RPMI7951 (cell line): ENCODE data around the gene PALM. TPM values are rescaled to one million over a fixed set of nuclear protein-coding genes. Genes with fewer than 3 reads are reported as not detected.
"Not testable (repeated sequence)": the region's sequence is repeated elsewhere in the genome, so short reads cannot be mapped to it uniquely, and the experiment has no call there.

Experiments used
- DNase-seq: peaks from one replicate; pipeline ENCODE4 v3.0.0-alpha.2; 2012; ENCODE audit warnings: low read depth
- total RNA-seq: library from RNA; depleted of rRNA; stranded (reverse); fragments of >200 nt; shearing (Covaris generic); gene quantifications from 2 replicates; pipeline ENCODE4 v1.2.3, GENCODE V29; 2014

Gene PALM
- total RNA-seq, 1 experiment from 2014 or later, result not detected

DNA sequence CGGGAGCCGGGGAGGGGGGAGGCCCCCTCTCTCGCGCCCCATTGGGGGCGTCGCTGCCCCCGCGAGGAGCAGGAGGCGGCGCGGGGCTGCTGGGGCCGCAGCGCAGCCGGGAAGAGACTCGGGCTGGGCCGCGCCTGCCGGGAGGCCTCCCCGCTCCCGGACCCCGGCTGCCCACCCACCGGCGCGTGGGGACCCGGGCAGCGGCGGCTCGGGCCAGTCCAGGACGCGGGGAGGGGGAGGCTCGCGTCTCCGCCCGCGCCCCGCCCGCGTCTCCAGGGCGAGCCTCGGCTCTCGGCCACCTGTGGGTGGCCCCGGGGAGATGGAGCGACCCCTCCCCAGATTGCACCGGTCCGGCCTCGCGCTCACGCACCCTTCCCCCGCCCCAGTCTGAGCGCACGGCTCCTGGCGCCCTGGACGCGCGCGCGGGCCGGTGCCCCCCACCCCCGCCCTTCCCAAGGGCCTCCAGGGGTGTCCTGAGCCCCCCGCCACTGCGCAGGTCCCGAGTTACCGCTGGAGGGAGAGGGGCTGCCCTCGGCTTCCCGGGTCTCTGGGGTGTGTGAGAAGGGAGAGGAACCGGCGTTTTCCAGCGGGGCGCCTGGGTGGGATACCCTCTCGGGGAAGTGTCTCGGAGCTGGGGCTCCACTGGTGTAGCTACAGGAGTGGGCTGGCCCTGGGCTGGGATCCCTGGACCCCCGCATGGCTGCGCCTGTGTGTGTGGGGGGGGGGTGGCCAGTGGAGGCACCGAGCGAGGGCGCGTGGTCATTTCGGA, 645 bp downstream of the PALM start:
- DNase-seq, result no peak

DNA sequence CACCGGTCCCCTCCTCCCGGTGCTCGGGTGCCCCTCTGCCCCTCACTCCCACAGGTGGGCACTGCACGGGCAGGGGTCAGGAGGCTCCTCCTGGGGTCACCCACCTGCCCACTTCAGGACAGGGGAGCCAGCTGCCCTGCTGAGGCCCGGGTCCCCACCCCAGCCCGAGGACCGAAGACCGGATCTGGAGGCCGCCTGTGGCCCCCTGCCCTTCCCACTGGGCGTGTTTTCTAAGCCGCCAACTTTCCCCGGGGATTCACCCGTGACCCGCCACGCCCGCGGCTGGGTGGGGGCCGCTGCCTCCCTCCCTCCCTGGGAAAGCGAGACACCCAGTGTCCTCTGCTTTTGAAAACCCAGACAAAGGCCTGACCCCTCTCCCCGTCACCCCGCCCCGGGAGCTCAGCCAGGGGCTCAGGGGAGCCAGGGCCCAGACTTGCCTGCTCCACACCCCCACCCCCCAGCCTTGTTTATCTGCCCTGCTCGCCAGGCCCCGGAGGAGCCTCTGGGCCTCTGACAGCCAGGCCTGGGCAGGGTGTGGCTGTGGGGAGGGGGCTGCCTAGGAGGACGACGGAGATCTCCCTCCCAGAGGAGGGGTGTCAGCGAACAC, 1.3 kb downstream of the PALM start:
- DNase-seq, result no peak

DNA sequence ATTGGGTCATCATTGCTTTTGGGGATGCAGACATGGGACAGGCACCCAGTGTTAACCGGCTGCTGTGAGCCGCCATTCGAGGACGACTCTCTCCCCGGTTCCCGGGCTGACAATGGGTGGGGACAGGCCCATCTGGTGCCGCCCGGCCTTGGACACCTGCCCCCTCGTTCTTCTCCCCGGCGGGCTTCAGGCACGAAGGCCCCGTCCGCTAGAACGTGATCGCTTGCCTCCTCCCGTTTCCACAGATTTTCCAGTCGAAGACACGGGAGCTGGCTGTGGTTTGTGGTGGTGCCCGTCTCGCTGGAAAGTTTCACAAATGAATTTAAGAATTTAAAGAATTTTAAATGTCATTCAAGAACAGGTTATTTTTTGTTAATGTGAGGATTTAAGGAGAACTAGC, 2.0 kb downstream of the PALM start:
- no peak for DNase-seq

DNA sequence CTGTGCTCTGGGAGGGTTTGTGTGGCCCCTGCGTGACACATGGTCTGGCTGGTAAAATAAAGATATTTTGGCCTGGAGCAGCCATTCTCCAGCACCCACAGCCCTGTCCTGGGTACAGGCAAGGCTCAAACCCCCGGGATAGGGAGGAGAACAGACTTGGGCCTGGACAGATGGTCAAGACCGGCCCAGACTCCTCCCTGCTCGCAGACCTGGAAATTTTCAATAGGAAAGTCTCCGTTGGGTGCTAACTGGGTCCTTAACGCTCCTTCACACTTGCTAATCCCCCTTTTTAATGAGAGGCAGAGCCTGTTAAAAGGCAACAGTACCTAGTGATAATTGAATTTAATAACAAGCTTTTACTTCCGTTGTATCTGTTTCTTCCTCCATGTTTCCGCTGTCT, 2.5 kb downstream of the PALM start:
- no peak for DNase-seq

DNA sequence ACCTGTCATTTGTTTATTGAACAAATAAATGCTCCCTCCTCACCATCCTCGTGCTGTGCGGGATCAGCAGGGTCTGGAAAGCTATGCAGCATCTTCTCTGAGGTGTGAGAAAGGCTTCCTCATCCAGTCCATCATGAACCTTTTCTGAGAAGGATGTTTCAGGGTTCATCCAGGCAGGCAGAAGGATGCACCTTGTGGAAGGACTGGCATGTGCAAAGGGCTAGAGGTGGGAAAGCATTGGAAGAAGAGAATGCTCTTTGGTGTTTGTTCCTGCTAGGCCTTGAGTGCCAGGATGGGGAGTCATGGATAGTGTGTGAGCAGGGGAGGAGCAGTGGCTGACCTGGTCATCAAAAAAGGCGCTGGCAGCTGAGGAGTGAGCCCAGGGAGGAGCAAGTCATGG, 6.6 kb downstream of the PALM start:
- no peak for DNase-seq

DNA sequence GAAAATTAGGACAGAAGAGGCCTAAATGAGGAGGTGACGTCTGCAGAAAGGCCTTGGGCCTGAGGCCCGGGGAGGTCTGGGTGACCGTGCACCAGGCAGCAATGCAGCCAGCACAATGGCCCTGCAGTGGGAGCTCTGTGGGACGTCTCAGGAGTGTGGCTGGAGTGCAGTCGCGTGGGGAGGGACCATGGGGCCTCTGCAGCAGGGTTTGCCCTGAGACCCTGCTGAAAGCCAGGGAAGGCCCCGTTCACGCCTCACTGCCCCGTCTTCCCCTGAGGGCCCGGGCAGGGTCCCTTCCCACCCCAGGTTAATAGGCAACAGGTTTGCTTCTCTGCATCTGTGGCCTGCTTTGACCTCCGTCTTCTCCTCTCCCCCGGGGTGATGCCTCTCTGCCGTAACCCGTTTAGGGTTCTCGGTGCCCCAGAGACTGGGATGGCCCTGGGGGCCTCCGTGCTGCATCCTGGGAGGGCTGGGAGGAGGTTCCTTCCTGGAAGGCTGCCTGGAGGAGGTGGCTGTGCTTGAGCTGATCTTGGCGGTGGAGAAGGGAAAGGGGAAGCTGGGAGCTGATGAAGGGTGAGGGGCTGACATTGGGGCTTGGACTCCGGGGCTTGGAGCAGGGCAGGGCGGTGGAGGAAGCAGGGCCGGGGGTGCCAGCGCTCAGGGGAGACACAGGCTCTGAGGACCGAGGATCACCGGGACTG, 9.7 kb downstream of the PALM start:
- no peak for DNase-seq

DNA sequence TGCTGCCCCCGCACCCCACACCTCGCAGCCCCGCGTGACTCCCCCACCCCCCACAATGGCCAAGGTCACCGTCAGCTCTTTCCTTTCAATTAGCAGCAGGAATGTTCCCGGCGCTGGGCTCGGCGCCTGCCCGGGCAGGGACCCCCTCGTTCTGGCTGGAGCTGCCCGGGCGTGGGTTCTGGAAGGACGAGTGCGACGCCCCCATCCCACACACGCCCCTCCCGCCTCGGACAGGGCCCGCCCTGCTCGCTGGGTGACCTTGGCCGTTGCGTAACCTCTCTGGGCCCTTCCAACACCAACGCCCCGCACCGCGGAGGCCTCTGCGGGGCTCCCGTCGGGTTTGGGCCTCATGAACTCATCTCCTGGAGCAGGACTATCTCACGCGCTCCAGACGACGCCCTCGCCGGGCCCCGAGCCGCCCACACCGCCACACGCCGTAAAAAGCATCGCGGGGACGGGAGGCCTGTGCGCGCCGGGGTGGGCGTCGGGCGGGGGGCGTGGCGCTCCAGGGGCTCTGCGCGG, 10.3 kb downstream of the PALM start:
- no peak for DNase-seq

DNA sequence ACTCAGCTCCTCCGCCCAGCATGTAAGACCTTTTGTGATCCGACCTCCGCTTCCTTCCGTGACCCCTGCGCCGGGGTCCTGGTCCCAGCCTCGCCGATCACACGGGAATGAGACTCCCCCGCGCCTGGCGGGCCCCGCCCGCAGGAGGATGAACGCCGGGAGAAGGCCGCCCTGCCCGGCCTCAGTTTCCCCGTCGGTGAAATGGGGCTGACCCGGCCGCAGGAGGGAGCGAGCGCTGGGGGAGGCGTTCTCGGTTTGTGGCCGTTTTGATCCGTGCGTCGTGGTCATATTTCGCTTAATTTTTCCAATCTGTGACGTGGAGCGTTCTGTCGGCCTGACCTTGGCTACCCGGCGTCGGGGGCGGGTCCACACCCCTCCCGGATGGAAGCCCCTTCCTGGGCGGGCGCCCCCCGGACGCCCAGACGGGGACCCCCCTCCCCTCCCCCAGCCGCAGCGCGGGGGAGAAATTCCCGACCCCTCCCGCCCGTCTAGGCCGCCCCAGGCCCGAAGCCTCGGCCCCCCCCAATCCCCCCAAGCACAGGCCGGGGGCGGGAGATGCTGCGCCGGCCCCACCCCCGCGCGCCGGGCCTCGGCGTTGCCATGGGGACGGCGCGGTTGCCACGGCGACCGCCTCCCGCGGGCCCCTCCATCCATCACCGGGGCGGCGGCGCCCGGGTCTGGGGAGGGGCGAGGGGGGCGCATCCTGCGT, 11.1 kb downstream of the PALM start:
- no peak for DNase-seq

DNA sequence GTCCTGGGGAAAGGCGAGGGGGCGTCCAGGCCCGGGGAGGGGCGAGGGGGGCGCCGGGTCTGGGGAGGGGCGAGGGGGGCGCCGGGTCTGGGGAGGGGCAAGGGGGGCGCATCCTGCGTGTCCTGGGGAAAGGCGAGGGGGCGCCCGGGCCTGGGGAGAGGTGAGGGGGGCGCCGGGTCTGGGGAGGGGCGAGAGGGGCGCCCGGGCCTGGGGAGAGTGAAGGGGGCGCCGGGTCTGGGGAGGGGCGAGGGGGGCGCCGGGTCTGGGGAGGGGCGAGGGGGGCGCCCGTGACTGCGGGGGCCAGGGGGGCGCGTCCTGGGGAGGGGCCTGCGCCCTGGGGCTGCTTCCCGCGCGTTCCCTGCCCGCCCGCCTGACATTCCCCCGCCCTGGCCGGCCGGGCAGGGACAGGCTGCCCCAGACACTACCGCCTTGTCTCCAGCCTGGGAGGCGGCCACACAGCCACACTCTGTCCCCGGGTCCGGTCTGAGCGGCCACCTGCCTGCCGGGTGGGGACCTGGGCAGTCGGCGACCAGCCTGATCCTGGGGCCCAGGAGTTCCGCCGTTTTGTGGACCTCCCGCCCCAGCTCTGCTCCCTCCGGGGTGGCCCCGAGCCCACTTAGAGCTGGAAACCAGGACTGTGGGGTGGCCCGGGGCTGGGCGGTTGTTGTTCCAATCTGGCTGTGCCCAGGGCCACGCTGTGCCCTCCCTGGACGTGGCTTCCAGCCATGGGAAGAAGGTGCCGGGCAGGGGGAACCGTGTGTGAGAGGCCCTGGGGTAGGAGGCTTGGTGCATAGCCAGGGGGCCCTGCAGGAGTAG, 11.8 kb downstream of the PALM start:
- DNase-seq, result no peak

DNA sequence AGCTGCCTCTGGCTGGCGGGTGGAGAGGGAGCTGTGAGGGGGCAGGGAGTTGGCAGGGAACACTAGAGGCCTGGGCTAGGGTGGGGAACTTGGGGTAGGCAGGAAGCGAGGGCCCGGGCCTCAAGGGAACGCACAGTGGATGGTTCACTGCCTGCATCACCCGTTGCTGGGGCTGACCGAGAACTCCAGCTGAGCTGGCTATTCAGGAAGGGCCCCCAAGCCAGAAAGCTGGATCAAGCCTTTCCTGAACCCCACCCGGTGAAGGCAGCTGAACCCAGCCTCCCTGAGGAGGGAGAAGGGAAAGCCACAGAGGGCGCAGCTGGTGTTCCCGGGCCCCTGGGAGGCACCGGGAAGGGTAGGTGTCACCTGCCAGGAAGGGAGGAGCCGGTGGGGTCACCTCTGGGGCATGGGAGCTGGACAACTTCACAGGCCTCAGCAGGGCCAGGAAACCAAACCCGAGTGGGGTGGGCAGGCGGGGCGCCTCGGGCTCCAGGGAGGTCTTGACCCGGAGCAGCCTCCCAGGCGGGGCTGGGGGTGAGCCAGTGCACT, 13.9 kb downstream of the PALM start:
- no peak for DNase-seq

DNA sequence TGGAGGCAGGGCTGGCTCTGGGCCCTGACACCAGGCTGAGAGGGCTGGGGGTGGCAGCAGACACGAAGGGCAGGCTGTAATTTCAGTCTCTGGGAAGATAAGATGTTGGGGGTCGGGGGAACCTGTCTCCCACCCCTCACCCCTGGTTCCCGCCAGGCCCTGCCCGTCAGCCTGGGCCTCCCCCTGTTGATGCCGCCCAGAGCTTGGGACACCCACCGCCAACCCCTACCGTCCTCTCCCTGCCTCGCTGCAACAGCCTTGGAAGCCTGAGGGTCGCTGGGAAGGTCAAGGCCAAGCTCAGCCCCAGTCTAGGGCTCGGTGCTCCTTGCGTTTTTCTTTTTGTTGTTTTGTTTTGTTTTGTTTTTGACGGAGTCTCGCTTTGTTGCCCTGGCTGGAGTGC, 14.5 kb downstream of the PALM start:
- no peak for DNase-seq

DNA sequence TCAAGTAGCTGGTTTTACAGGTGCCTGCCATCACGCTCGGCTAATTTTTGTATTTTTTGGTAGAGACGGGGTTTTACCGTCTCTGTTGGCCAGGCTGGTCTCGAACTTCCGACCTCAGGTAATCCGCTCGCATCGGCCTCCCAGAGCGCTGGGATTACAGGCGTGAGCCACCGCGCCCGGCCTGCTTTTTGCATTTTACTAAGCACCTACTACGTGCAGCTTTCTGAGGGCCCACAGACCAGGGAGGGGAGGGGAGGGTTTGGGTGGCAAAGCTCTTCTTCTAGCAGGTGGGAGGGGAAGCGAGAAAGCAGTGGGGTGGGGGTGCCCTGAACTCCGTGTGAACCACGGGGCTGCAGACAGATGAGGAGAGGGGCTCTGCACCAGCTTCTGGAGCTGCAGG, 15.0 kb downstream of the PALM start:
- DNase-seq, result no peak

DNA sequence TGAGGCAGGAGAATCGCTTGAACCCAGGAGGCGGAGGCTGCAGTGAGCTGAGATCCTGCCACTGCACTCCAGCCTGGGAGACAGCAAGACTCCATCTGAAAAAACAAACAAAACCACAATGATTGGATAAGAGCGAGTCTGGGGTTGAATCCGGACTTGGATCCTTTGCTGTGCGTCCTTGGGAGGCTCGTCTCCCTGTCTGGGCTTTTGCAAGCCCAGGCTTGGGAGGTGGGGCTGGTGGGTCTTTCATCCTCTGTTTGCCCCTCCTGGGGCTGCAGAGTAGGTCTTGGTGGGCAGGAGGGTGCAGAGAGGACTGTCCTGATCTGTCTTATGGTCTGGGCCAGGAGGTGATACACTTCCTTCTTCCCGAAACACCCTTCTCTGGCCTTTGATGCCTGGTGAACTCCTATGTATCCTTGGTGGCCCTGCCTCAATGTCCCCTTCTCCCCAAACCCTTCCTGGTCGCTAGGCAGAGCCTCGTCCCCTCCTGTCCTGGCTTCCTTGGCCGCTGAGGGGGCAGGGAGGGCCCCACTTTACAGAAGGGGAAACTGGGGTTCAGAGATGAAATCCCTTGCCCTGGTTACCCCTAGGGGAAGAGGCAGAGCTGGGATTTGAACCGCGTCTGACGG, 16.8 kb downstream of the PALM start:
- no peak for DNase-seq

DNA sequence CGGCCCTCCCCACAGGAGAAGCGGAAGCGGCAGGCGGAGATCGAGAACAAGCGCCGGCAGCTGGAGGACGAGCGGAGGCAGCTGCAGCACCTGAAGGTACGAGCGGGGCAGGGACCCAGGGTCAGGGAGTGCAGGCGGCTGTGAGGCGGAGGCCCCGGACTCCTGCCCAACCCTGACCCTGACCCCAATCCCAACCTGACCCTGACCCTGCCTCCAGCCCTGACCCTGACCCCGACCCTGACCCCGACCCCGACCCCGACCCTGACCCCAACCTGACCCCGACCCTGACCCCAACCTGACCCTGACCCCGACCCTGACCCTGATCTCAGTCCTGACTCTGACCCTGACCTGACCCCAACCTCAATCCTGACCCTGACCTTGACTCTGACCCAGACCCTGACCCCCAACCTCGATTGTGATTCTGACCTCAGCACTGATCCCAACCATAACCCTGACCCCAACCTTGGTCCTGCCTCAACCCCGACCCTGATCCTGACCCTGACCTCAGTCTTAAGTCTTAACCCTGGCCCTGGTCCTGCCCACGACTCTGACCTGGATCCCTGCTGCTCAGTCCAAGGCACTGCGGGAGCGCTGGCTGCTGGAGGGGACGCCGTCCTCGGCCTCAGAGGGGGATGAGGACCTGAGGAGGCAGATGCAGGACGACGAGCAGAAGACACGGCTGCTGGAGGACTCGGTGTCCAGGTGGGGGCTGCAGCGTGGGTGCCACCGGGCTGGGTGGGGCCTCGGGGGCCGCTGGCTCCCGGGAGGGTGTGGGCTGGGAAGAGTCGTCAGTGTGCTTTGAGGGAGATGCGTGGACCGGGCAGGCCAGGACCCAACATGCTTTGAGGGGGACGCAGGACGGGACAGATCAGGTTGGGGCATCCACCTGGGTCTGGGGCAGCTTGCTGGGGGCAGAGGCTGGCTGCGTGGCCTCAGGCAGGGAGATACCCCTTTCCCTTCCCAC, 18.5 kb downstream of the PALM start:
- DNase-seq, result no peak

DNA sequence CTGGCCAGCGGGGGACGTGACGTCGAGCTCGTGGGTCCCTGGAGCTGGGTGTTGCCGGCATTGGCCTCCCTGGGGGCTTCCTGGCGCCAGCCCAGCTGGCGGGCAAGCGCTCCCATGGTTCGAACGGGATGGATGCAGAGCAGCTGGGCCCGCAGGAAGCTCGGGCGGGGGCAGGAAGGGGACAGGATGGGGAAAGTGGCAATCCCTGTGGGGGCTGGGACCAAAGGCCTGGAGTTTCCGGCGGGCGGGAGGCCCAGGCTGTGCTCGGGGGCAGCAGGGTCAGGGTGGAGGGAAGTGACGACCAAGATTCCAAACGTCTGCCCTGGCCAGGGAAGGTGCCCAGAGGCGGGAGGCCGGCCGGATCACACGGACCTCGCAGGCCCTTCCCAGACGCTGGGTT, 19.3 kb downstream of the PALM start:
- DNase-seq, result peak; percentile 72

DNA sequence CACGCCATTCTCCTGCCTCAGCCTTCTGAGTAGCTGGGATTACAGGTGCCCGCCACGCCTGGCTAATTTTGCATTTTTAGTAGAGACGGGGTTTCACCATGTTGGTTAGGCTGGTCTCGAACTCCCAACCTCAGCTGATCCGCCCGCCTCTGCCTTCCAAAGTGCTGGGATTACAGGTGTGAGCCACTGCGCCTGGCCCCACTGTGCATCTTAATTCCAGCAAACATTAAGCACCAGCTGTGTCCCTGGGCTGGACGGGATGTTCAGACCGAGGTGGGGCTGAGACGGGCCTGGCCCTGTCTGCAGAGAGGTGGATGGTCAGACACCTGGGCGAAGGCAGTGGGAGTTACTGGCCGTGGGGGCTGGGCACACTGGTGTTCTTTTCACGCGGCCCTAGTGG, 20.8 kb downstream of the PALM start:
- DNase-seq, result not testable (repeated sequence)

DNA sequence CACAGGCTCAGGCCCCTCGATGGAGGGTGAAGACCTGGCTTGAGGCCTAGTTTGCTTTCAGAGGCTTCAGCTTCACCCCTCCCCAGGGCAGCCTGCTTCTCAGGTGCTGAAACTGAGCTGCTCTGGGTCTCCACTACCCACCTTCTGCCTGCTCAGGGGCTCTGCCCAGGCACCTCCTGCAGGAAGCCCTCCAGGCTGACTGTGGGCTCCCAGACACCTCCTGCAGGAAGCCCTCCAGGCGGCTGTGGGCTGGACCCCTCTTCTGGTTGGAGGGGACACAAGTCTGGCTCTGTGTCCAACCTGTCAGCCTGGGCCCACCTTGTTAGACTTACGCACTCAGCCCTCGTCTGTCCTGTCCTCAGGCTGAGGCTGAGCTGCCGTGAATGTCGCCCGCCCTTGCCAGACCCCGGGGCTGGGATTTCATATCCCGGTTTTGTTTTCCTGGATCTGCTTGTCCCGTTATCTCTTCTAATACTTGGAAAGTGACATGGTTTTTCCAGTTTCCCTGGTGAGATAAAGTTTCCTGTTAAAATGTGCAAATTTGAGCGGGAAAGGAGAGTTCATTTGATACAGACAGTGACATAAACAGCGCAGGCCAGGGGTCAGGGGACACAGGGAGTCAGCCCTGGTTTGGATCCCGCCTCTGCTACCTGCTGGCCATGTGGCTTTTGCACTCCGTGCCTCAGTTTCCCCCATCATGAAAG, 21.4 kb downstream of the PALM start:
- no peak for DNase-seq

DNA sequence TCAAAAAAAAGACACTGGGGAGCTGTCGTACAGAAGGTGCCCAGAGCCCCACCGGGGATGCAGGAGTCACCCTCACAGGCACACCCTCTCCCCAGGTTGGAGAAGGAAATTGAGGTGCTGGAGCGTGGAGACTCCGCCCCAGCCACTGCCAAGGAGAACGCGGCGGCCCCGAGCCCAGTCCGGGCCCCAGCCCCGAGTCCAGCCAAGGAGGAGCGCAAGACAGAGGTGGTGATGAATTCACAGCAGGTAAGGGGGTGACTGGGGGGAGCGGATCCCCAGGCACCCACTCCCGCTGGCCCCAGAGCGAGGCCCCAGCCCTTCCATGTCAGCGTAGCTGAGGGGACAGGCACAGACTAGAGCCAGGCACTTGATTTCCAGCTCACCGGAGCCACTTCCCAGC, 22.3 kb downstream of the PALM start:
- DNase-seq, result no peak
